Osteocyte (in vitro differentiated cells): ENCODE data around the gene MAPRE3. TPM values are rescaled to one million over a fixed set of nuclear protein-coding genes. Genes with fewer than 3 reads are reported as not detected.

ENCODE experiments used
- DNase-seq: peaks from one replicate; pipeline ENCODE4 v3.0.0; 2021; ENCODE audit warnings: mixed read lengths; ENCODE audit not compliant: unreplicated experiment; ENCODE audit errors: extremely low spot score
- H3K27ac Mint-ChIP-seq: one replicate; pipeline ENCODE4 v1.8.0; 2021; ENCODE audit warnings: mild to moderate bottlenecking, mixed read lengths; ENCODE audit not compliant: unreplicated experiment
- H3K27me3 Mint-ChIP-seq: one replicate; pipeline ENCODE4 v1.8.0; 2021; ENCODE audit warnings: mixed read lengths; ENCODE audit not compliant: unreplicated experiment
- H3K36me3 Mint-ChIP-seq: one replicate; pipeline ENCODE4 v1.8.0; 2021; ENCODE audit warnings: mixed read lengths; ENCODE audit not compliant: unreplicated experiment
- H3K4me1 Mint-ChIP-seq: one replicate; pipeline ENCODE4 v1.8.0; 2021; ENCODE audit warnings: mixed read lengths; ENCODE audit not compliant: unreplicated experiment
- H3K4me3 Mint-ChIP-seq: one replicate; pipeline ENCODE4 v1.8.0; 2021; ENCODE audit warnings: mild to moderate bottlenecking, moderate library complexity, mixed read lengths; ENCODE audit not compliant: unreplicated experiment
- H3K9me3 Mint-ChIP-seq: one replicate; pipeline ENCODE4 v1.8.0; 2021; ENCODE audit warnings: mixed read lengths; ENCODE audit not compliant: unreplicated experiment
- CTCF ChIP-seq: fragments of 200-600 bp; sonication (generic); IDR thresholded peaks from 2 replicates; pipeline ENCODE4 v1.5.0; 2021; ENCODE audit warnings: antibody characterized with exemption, mild to moderate bottlenecking, moderate library complexity
- total RNA-seq: library from RNA; stranded (reverse); gene quantifications from 2 replicates; pipeline ENCODE4 v1.2.1, GENCODE V29; 2021

The MAPRE3 gene
- total RNA-seq, 1 donor from 2014 or later = 9.4 TPM

- Mint-ChIP-seq H3K36me3 (peaks cover 18% of the 10 kb centered on the region), H3K27ac (no peak overlapping the region), H3K4me1 (peaks cover 17% of the 10 kb centered on the region), H3K4me3 (peak overlapping the region; percentile 20), H3K27me3 (no peaks in the 10 kb centered on the region), H3K9me3 (no peaks in the 10 kb centered on the region)
- no peak for TF ChIP-seq CTCF
- no peak for DNase-seq
Observed at GRCh38 chr2:27053321-27053720, 82.9 kb downstream of the MAPRE3 start.

- no peak for DNase-seq
- TF ChIP-seq CTCF = no peak
- no peaks in the 10 kb centered on the region for H3K27me3 Mint-ChIP-seq
- H3K36me3 Mint-ChIP-seq = peaks cover 18% of the 10 kb centered on the region
- no peak overlapping the region for H3K4me3 Mint-ChIP-seq
- H3K9me3 Mint-ChIP-seq = no peaks in the 10 kb centered on the region
- no peak overlapping the region for H3K27ac Mint-ChIP-seq
- peaks cover 17% of the 10 kb centered on the region for H3K4me1 Mint-ChIP-seq
Observed at GRCh38 chr2:27053776-27054175, 83.3 kb downstream of the MAPRE3 start.

GRCh38 chr2:27054721-27055120 lies 84.3 kb downstream of the MAPRE3 start:
- Mint-ChIP-seq H3K27ac (no peak overlapping the region), H3K27me3 (no peaks in the 10 kb centered on the region), H3K4me3 (no peak overlapping the region), H3K9me3 (no peaks in the 10 kb centered on the region), H3K4me1 (peaks cover 10% of the 10 kb centered on the region), H3K36me3 (peaks cover 20% of the 10 kb centered on the region)
- TF ChIP-seq CTCF = no peak
- no peak for DNase-seq

- Mint-ChIP-seq H3K27ac (no peak overlapping the region), H3K27me3 (no peaks in the 10 kb centered on the region)
Observed at GRCh38 chr2:27057184-27057583, 86.7 kb downstream of the MAPRE3 start.

GRCh38 chr2:27058210-27058609 lies 87.8 kb downstream of the MAPRE3 start:
- DNase-seq = no peak
- no peak for TF ChIP-seq CTCF
- Mint-ChIP-seq H3K9me3 (no peaks in the 10 kb centered on the region), H3K36me3 (peaks cover 24% of the 10 kb centered on the region), H3K4me3 (no peak overlapping the region), H3K27ac (no peak overlapping the region), H3K27me3 (no peaks in the 10 kb centered on the region), H3K4me1 (no peaks in the 10 kb centered on the region)

More at GRCh38 chr2:27057184-27057583, 86.7 kb downstream of the MAPRE3 start:
- no peak for TF ChIP-seq CTCF
- peaks cover 24% of the 10 kb centered on the region for H3K36me3 Mint-ChIP-seq
- no peak overlapping the region for H3K4me3 Mint-ChIP-seq
- H3K4me1 Mint-ChIP-seq = peaks cover 8% of the 10 kb centered on the region
- no peaks in the 10 kb centered on the region for H3K9me3 Mint-ChIP-seq
- DNase-seq = no peak
